NCI-H1417 treated with DMSO at 0.1 percent for 48 hours (cell line): ENCODE results near the gene ATP6V1C2.
"Not testable (repeated sequence)": the region's sequence is repeated elsewhere in the genome, so short reads cannot be mapped to it uniquely, and the experiment has no call there.

Source experiments
- DNase-seq: peaks from one replicate; lab custom pipeline; 2025; lab: John Stamatoyannopoulos, UW

Gene ATP6V1C2

DNA sequence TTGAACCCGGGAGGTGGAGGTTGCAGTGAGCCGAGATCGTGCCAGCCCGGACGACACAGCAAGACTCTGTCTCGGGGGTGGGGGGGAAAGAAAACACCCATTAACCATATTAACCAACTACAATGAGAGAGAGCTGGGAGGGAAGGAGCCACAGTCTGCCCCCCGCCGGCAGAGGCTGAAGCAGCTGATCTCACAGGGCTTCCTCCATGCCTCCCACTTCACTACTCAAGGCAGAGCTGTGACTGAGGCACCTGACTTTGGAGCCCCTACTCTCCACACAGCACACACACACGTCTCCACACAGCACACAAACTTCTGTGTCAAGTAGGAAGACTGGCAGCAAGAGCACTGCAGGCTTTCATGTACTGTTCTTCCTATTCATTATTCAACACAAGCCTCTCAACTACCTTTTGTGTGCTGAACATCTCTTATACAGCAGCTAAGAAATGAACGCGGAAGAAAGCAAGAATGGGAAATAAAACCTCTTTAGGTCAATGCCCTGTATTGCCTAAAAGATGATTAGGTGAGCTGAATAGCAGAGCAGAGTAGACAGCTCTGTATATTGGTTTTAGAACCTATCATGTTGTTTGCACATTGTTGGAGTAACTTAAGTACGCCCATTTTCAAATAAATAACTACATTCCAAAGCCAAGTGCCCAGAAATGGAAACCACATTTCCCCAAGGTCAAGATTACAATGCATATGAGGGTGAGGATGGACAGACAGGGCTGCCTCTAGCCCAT, 65.0 kb downstream of the ATP6V1C2 start:
- DNase-seq, result no peak

DNA sequence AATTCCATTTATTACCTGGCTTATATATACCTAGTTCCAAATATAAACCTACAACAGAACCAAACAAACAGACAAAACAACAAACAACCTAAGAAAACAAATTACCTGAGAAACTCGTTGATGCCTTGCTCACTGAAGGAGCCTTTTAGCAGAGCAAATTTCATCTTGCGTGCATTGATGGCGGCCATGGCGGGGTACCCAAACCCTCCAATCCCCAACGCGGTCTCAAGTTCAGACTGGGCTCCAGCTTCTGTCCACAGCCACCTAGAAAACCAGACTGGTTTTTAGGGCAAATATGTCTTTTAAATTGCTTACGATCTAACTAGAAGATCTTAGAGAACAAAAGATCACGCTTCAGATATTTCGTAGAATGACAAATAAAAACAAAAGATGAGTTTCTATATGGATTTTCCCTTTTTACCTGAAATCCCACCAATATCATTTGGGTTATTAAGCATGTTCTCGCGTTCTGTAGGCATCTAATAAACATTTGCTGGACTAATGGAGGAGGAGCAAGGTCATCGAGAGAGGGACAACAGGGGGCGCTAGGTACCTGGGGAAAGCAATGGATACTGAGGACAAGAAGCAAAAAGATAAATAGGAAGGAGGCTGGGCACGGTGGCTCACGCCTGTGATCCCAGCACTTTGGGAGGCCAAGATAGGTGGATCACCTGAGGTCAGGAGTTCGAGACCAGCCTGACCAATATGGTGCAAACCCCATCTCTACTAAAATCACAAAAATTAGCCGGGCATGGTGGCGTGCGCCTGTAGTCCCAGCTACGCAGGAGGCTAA, 65.9 kb downstream of the ATP6V1C2 start:
- DNase-seq, result no peak

DNA sequence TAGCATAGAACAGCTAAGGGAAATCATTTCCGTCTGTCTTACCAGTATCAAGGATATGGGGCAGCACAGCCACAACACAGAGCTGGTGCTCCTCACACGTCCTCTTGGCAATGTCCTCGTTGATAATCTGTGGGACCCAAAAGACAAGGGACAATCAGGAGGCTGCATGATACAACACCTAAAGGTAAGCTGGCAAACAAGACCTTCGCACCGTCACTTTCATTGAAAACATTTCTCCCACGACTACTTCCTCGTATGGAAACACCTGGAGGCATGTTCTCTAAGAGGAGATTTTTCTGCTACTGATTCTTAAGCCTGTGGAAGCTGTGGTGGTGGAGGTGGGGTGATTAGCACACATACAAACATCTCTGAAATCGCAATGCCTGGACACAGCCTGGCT, 67.4 kb downstream of the ATP6V1C2 start:
- DNase-seq, result no peak

- no peak for DNase-seq
These were observed 69.0 kb downstream of the ATP6V1C2 start for GRCh38 chr2:10790228-10790973.

DNA sequence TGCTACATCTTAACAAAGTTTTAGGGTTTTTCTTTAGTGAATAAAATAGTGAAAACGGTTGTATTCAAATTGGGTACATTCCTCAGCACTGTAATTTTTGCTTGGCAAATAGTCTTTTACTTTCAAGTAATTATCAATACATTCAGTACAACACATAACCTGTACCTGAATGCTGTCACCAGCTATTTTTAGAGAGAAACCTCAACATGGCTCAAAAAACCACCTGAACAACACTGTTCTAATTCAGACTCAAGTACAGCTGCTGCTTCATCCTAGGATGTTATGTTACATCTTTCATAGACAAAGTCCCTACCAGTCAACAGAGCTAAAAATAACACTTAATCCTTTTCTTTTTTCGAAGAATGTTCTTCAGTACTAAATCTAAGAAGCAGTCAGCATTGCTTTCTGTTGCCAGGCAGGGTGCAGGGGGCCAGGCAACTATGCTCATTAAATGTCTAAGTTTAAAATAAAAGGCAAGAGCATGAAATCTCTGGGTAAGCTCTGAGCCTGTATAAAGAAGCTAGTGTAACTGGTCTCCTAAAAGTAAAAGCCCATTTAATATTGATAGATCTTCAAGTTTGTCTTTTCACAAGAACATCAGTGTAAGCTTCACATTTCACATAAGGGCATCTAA, 70.7 kb downstream of the ATP6V1C2 start:
- no peak for DNase-seq

DNA sequence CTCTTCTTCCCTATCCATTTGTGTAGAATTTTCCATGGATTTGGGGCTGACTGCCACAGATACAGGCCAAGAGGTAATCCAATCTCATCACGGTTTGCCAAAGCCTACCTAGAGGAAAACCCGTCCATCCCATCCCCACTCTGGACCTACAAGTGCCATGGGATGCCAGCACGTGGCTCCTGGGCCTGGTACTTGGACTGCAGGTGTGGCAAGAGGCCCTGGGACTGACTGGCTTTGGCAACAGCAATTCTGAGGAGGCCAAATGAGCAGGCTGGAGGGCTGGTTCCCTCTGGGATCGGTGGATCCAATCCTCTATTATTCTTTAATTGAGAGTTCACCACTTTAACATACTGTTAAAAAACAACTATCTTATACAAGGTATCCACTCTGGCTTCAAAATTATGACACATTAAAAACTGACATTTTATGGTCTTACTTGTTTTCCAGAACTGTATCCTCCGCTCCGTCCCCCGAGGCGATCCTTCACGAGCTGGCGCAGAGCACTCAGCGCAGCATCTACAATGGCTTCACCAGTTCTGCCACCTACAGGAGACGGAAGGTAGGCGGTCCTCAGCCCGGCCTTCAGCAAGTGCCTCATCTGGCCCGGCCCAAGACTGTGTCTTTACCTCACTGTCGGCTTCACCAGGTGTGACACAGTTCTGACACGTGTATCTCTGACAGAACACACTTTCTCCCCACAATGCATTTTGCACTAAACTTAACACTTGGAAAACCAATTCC, 71.4 kb downstream of the ATP6V1C2 start:
- DNase-seq, result no peak

DNA sequence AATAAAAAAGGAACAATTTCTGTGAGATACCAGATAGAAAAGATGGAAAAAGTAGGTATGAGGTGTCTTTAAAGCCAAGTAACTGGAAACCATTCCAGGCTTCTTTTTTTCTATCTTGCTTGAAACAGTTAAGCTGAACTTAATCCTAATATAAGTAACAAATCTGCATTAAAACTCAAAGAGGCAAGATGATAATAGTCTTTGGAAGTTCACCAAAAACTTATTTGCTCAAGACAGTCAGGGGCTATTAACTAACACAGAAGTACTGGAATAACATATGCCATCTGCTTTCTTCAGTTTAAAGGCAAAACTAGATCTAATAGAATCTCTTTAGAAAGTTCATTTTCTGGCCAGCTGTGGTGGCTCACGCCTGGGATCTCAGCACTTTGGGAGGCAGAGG, 72.4 kb downstream of the ATP6V1C2 start:
- DNase-seq, result no peak

- DNase-seq, result no peak
These were observed 73.4 kb downstream of the ATP6V1C2 start for GRCh38 chr2:10794876-10795275.

- no peak for DNase-seq
These were observed 74.1 kb downstream of the ATP6V1C2 start for GRCh38 chr2:10795508-10796046.

GRCh38 chr2:10796703-10797102, 75.3 kb downstream of the ATP6V1C2 start:
- DNase-seq, result no peak

DNA sequence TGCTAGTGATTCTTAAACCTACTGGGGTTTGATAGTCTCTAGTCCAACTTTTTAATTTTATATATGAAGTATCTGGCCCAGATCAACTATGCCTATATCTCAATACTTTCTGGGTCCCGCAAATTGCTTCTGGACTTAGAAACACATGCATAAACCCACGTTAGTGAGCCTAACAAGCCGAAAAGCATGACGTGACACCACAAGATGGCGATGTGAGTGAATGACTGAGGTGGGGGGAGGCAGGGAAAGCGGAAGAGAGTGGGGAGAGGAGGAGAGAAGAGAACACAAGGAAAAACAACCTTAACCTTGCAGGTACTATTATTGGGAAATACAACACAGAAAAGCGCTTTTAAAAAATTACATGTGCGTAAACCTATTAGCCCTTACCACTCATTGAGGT, 77.4 kb downstream of the ATP6V1C2 start:
- DNase-seq, result no peak

- no peak for DNase-seq
These were observed 78.7 kb downstream of the ATP6V1C2 start for GRCh38 chr2:10800163-10800562.

- no peak for DNase-seq
These were observed 81.2 kb downstream of the ATP6V1C2 start for GRCh38 chr2:10802657-10803056.

DNA sequence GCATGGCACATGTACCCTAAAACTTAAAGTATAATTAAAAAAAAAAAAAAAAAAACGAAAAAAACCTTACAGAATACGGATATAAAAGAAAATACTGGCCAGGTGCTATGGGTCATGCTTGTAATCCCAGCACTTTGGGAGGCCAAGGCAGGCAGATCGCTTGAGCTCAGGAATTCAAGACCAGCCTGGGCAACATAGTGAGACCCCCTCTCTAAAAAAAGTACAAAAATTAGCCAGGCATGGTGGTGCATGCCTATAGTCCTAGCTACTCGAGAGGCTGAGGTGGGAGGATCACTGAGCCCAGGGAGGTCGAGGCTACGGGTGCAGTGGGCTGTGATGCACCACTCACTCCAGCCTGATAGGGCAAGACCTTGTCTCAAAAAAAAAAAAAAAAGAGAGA, 84.6 kb downstream of the ATP6V1C2 start:
- not testable (repeated sequence) for DNase-seq

DNA sequence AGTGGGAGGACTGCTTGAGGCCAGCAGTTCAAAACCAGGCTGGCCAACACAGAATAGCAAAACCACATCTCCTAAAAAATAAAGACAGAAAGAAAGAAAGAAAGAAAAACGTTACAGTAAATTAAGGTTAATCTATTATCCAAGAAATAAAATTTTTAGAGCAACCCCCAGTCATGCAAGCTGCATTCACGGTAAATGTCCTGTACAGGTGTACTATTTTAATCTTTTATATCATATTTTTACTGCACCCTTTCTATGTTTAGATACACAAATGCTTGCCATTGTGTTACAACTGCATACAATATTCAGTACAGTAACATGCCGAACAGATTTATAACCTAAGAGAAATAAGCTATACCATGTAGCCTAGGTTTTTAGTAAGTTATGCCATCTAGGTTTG, 85.1 kb downstream of the ATP6V1C2 start:
- DNase-seq, result no peak

- no peak for DNase-seq
These were observed 89.1 kb downstream of the ATP6V1C2 start for GRCh38 chr2:10810202-10811161.

DNA sequence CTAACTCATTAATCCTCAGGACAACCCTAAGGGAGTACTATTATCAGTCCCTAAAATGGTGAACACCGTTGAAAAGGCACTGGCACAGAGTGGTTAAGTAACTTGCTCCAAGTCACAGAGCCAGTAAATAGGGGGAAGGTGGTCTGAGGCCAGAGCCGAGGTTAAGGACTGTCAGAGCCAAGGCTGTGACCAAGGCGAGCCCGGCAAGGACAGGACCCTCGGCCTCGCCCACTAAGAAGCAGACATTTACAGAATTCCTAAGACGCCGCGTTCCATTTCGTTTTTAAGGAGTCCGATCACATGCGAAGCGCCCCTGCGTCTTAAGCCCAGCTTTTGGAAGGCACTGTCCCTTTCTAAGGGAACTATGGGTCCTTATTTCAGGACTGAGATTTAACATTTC, 90.1 kb downstream of the ATP6V1C2 start:
- DNase-seq, result no peak

- DNase-seq, result peak; percentile 78
These were observed 91.1 kb downstream of the ATP6V1C2 start, which contains the start of gene PDIA6 for GRCh38 chr2:10812362-10813162. PDIA6 (minus strand) TSS chr2:10812785; CDS start chr2:10812696, 89 bp downstream.
